GDM1 (cell line): Measurements from ENCODE around the gene PAEP.

Experiments
- DNase-seq: peaks from one replicate; lab custom pipeline; 2025; lab: John Stamatoyannopoulos, UW

PAEP gene

GRCh38 chr9:135615666-135616618 is 54.4 kb downstream of the PAEP start:
- no peak for DNase-seq
